Measurements from ENCODE around the gene TSPYL6.

TSPYL6 gene

GRCh38 chr2:54255230-54256090 lies 569 bp downstream of the TSPYL6 start:
- no peak for DNase-seq (ENCODE audit: low read depth)

- no peak for DNase-seq (ENCODE audit: low read depth)
Observed at GRCh38 chr2:54254180-54254579, 1.8 kb downstream of the TSPYL6 start.

GRCh38 chr2:54249629-54250028 lies 6.4 kb downstream of the TSPYL6 start:
- DNase-seq (ENCODE audit: low read depth): no peak

GRCh38 chr2:54247115-54247514 lies 8.9 kb downstream of the TSPYL6 start:
- DNase-seq (ENCODE audit: low read depth): no peak

GRCh38 chr2:54240515-54241469 lies 15.2 kb downstream of the TSPYL6 start:
- DNase-seq (ENCODE audit: low read depth): peak; percentile 15

GRCh38 chr2:54239427-54239826 lies 16.6 kb downstream of the TSPYL6 start:
- DNase-seq (ENCODE audit: low read depth): peak; percentile 73

- no peak for DNase-seq (ENCODE audit: low read depth)
Observed at GRCh38 chr2:54237428-54237827, 18.6 kb downstream of the TSPYL6 start.

- DNase-seq (ENCODE audit: low read depth): no peak
Observed at GRCh38 chr2:54233832-54234649, 22.0 kb downstream of the TSPYL6 start.

- DNase-seq (ENCODE audit: low read depth): no peak
Observed at GRCh38 chr2:54228945-54229344, 27.1 kb downstream of the TSPYL6 start.

- DNase-seq (ENCODE audit: low read depth): no peak
Observed at GRCh38 chr2:54227798-54228197, 28.2 kb downstream of the TSPYL6 start.

GRCh38 chr2:54226260-54226659 lies 29.8 kb downstream of the TSPYL6 start:
- DNase-seq (ENCODE audit: low read depth): no peak

GRCh38 chr2:54224997-54225396 lies 31.0 kb downstream of the TSPYL6 start:
- DNase-seq (ENCODE audit: low read depth): no peak

GRCh38 chr2:54213082-54213481 lies 42.9 kb downstream of the TSPYL6 start:
- no peak for DNase-seq (ENCODE audit: low read depth)

GRCh38 chr2:54212456-54212855 lies 43.6 kb downstream of the TSPYL6 start:
- peak; percentile 91 for DNase-seq (ENCODE audit: low read depth)

- DNase-seq (ENCODE audit: low read depth): no peak
Observed at GRCh38 chr2:54209379-54209778, 46.6 kb downstream of the TSPYL6 start.

- DNase-seq (ENCODE audit: low read depth): peak; percentile 32
Observed at GRCh38 chr2:54208364-54209240, 47.4 kb downstream of the TSPYL6 start.

GRCh38 chr2:54207666-54208195 lies 48.3 kb downstream of the TSPYL6 start:
- DNase-seq (ENCODE audit: low read depth): peak; percentile 45

- peak; percentile 8 for DNase-seq (ENCODE audit: low read depth)
Observed at GRCh38 chr2:54206596-54206995, 49.4 kb downstream of the TSPYL6 start.

- no peak for DNase-seq (ENCODE audit: low read depth)
Observed at GRCh38 chr2:54204476-54204875, 51.6 kb downstream of the TSPYL6 start.
